HG02970 (cell line): ENCODE results near the gene HPSE2.
"Not testable (repeated sequence)": the region's sequence is repeated elsewhere in the genome, so short reads cannot be mapped to it uniquely, and the experiment has no call there.

Experiments
- ATAC-seq: cut with Tn5 transposase; IDR thresholded peaks from one replicate; pipeline ENCODE4 v1.9.1; 2021; ENCODE audit warnings: mild to moderate bottlenecking, moderate library complexity, moderate number of reproducible peaks; ENCODE audit not compliant: unreplicated experiment, low FRiP score

HPSE2 gene

GRCh38 chr10:99010286-99010685 lies 225.4 kb downstream of the HPSE2 start:
- no peak for ATAC-seq

DNA sequence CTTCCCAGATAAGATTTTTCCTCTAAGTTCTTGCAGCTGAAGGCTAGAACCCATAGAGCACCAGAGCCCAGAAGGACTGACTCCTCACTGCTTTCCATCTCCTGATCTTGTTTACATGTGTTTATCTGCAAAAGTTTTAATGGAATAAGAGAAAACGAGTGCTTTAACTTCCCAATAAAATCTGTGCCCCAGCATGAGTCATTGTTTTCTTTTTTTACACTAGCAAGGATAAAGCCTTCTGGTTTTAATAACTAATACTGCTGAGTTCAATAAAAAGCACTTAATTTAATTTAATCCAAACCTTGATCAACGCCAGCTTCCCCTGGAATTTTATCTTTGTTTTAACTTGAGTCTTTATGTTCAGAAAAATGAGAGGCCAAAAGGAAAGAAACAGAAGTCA lies 227.6 kb downstream of the HPSE2 start:
- no peak for ATAC-seq

- ATAC-seq = no peak
Measured at GRCh38 chr10:99007457-99007856, 228.2 kb downstream of the HPSE2 start.

- no peak for ATAC-seq
Measured at GRCh38 chr10:99005254-99005653, 230.4 kb downstream of the HPSE2 start.

DNA sequence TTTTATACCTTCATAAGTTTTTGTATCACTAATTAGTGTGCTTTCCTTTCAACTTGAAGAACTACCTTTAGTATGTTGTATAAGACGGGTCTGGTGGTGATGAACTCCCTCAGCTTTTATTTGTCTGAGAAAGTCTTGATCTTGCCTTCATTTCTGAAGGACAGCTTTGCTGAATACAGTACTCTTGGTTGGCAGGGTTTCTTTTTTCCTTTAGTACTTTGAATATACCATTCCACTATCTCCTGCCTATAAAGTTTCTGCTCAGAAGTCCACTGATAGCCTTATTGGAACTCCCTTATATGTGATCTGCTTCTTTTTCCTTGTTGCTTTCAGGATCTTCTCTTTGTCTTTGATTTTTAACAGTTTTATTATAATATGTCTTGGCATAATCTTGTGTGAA lies 230.9 kb downstream of the HPSE2 start:
- no peak for ATAC-seq

GRCh38 chr10:99002392-99002791 lies 233.3 kb downstream of the HPSE2 start:
- no peak for ATAC-seq

GRCh38 chr10:98997596-98997995 lies 238.1 kb downstream of the HPSE2 start:
- no peak for ATAC-seq

GRCh38 chr10:98994030-98994429 lies 241.6 kb downstream of the HPSE2 start:
- ATAC-seq = no peak

DNA sequence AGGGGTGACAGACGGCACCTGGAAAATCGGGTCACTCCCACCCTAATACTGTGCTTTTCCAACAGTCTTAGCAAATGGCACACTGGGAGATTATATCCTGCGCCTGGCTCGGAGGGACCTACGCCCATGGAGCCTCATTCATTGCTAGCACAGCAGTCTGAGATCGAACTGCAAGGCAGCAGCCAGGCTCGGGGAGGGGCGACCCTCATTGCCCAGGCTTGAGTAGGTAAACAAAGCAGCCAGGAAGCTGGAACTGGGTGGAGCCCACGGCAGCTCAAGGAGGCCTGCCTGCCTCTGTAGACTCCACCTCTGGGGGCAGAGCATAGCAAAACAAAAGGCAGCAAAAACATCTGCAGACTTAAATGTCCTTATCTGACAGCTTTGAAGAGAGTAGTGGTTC lies 251.9 kb downstream of the HPSE2 start:
- ATAC-seq = not testable (repeated sequence)

- ATAC-seq = no peak
Measured at GRCh38 chr10:98980353-98980752, 255.3 kb downstream of the HPSE2 start.

GRCh38 chr10:98971464-98971863 lies 264.2 kb downstream of the HPSE2 start:
- no peak for ATAC-seq

DNA sequence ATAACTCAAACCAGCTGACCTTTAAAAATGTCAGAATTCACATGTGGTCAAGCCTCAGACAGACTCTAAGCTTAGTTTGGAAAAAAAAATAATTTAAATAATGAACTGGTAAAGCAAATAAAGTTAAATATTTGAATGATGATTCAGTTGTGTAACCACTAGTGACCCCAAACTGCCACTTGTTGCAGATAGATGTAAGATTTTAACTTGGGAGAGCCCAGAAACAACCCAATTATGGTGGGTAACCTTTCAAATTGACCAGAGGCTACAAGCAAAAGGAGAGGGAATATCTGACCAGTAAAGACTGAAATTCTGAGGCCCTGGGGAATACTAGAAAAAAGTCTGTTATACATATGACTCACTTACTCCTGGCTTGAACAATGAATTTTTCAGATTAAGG lies 268.1 kb downstream of the HPSE2 start:
- no peak for ATAC-seq

GRCh38 chr10:98963608-98964007 lies 272.0 kb downstream of the HPSE2 start:
- ATAC-seq = no peak

DNA sequence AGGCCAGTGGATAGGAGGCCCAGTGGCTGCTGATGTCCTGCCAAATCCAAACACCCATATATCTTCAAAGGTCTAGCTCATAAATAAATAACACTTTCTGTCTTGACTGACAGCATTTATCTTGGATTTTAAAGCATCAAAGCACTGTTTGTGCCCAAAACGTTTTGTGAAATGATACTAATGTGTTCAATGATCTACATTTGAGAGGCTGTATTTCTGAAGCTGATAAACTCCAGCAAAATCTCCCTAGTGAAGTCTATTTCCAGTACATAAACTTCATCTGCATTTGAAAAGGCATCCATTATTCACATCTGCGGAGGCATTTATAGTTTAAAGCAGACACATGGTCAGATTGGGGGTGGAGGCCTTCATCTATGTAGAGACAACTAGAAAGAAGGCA lies 276.3 kb downstream of the HPSE2 start:
- no peak for ATAC-seq

DNA sequence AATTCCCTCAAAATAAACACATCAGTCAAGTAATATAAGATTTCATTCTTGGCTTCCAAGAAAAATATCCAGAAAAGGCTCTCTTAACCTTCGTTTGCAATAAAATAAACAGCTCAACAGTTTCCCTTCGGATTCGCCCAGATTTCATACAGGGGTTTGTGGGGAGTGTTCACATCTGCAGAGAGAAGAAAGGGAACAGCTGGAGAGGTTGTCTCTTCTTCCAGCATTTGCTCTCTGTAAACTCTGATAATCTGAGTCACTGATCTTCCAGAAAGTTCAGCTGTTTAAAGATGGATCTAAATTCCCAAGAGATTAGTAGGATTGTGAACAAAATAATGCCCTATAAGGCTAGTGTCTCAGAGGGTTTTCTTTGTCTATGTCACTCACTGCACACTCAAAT lies 277.9 kb downstream of the HPSE2 start:
- ATAC-seq = no peak

GRCh38 chr10:98956576-98957260 lies 278.9 kb downstream of the HPSE2 start:
- no peak for ATAC-seq

- no peak for ATAC-seq
Measured at GRCh38 chr10:98953251-98953650, 282.4 kb downstream of the HPSE2 start.

- ATAC-seq = no peak
Measured at GRCh38 chr10:98951269-98952000, 284.2 kb downstream of the HPSE2 start.

DNA sequence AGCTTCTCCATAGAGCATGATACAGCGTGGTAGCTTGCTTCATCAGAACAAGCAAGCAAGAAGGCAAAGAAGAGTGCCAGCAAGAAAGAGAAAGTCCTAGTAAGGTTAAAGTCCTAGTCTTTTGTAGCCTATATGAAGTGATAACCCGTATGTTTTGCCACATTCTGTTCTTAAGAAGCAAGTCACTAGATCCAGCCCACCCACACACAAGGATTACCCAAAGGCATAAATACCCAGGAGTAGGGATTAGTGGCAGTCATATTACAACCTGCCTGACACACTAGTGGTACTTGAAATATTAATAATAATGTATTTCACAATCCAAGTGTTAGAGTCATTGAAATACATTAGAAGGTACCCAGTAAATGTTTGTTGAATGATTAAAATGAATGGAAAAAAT lies 285.5 kb downstream of the HPSE2 start:
- no peak for ATAC-seq

DNA sequence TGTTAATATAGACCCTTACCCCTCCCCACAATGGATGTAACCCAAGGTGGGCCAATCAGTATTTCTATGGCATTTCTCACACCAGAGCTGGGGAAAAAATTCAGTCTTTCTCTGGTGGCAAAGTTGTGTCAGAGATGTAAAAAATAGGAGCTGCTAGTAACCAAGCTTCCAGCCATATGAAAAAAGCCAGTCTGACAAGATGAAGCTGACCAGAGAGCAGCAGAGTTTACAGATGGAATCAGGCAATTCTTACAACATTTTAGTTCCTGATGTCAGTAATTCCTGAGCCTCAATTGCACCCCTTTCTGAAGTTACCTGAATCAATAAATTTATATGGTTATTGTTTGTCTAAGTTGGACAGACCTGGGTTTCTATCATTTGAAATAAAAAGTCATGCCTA lies 286.3 kb downstream of the HPSE2 start:
- no peak for ATAC-seq

DNA sequence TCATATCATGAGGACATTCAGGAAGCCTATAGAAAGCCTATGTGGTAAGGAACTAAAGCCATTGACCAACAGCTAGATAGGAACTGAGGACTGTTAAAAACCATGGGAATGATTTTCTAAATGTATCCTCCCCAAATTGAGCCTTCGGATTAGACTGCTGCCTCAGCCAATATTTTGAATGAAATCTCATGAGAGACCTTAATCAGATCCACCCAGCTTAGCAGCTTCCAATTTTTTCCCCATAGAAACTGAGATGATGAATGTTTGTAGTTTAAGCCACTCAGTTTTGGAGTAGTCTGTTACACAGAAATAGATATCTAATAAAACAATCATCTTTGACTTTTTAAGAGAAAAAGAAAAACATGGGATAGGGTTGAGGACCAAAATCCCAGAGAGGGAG lies 292.0 kb downstream of the HPSE2 start:
- ATAC-seq = no peak

DNA sequence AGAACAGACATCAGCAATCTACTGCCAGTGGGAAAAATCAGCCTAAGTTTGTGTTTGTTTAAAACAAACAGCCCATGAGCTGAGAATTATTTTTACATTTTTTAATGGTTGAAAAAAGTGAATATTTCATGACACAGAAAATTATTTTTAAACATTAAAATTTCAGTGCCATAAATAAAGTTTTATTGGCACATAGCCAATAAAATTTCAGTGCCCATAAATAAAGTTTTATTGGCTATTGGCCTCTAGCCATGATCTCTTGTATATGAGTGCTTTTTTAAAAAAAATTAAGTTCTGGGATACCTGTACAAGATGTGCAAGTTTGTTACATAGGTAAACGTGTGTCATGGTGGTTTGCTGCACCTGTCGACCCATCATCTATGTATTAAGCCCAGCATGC lies 305.9 kb downstream of the HPSE2 start:
- no peak for ATAC-seq
